Activated CD8-positive, alpha-beta memory T cell treated with anti-CD3 and anti-CD28 coated beads, Interleukin-2, amount 50 U/mL, for 24 hours (primary cell): ENCODE measurements around the gene PSMC1.

Experiments
- DNase-seq: peaks from one replicate; pipeline ENCODE4 v3.0.0-alpha.2; 2020; ENCODE audit errors: extremely low read depth

The PSMC1 gene

GRCh38 chr14:90302529-90303303, 46.4 kb downstream of the PSMC1 start:
- DNase-seq, result no peak

- DNase-seq, result no peak
Measured at GRCh38 chr14:90303473-90303872, 47.1 kb downstream of the PSMC1 start.

GRCh38 chr14:90304502-90304901, 48.1 kb downstream of the PSMC1 start:
- no peak for DNase-seq

- DNase-seq, result no peak
Measured at GRCh38 chr14:90305176-90305601, 48.8 kb downstream of the PSMC1 start.

GRCh38 chr14:90308561-90308960, 52.2 kb downstream of the PSMC1 start:
- DNase-seq, result no peak

GRCh38 chr14:90317286-90317685, 60.9 kb downstream of the PSMC1 start:
- DNase-seq, result no peak

GRCh38 chr14:90318016-90318415, 61.7 kb downstream of the PSMC1 start:
- DNase-seq, result no peak

GRCh38 chr14:90319173-90319572, 62.8 kb downstream of the PSMC1 start:
- no peak for DNase-seq

- DNase-seq, result no peak
Measured at GRCh38 chr14:90319634-90320541, 63.5 kb downstream of the PSMC1 start.

GRCh38 chr14:90321891-90322290, 65.5 kb downstream of the PSMC1 start:
- DNase-seq, result no peak
